Measurements from ENCODE around the gene SMAP2. TPM values are rescaled to one million over a fixed set of nuclear protein-coding genes. Genes with fewer than 3 reads are reported as not detected.

The SMAP2 gene
- polyA plus RNA-seq, 1 donor: 21.6 TPM

DNA sequence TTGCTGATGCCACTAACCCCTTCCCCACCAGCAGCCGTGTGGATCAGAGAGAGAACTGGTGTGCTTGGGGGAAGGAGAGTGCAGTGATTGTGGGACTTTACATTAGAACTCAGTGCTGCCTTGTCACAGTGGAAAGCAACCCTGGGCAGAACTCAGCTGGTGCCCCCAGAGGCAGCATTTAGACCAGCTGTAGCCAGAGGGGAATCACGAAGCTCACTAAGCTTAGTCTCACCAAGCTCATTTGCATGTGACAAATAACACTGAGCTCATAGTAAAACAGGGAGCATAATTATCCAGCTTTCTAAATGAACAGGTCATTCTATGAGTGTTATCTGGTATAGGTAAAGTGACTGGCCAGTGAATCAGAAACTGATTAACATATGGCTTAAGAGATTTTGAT, 9.8 kb upstream of the SMAP2 start:
- WGBS (ENCODE audit: insufficient coverage, low lambda C conversion rate): no CpG with 5 or more reads among the region's 2 CpGs

DNA sequence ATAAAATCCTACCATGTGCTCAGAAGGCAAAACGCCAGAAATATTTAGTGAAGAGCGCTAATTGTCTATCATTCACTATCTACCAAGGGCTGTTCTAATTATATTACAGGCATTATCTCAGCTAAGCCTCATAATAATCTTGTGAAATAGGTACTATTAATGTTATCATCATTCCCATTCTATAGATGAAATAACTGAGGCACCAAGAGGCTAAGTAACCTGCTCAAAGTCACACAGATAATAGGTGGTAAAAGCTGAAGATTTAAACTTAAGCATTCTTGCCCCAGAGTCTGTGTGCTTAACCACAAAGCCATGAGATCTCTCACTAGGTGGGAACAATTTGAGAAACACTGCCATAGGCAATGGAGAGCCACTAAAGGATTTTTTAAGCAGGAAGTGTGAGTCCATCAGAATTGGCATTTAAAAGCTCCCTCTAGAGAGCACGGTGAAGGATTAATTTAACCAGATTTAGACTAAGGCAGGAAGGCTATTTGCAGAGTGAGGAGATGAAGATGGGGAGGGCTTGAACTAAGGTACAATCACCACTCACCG, 1.7 kb upstream of the SMAP2 start:
- Histone ChIP-seq H3K4me1 (ENCODE audit: control insufficient read depth, insufficient read depth, low read length) (peaks cover 4% of the 10 kb centered on the region), H3K9me3 (ENCODE audit: control insufficient read depth, low read depth, low read length) (no peaks in the 10 kb centered on the region), H3K36me3 (ENCODE audit: control insufficient read depth, insufficient read depth, low read length) (no peaks in the 10 kb centered on the region), H3K27me3 (ENCODE audit: control insufficient read depth, insufficient read depth, low read length) (no peaks in the 10 kb centered on the region), H3K4me3 (ENCODE audit: low read length) (no peak overlapping the region), H3K27ac (ENCODE audit: low read length) (no peak overlapping the region)
- no peak for DNase-seq
- WGBS (ENCODE audit: insufficient coverage, low lambda C conversion rate): 67% methylated on average over 1 of the region's 4 CpGs

More for the DNA sequence above, 9.8 kb upstream of the SMAP2 start:
- peaks cover 3% of the 10 kb centered on the region for H3K27me3 ChIP-seq (ENCODE audit: control insufficient read depth, insufficient read depth, low read length)
- H3K36me3 ChIP-seq (ENCODE audit: control insufficient read depth, insufficient read depth, low read length): no peaks in the 10 kb centered on the region
- no peak overlapping the region for H3K4me3 ChIP-seq (ENCODE audit: low read length)
- no peaks in the 10 kb centered on the region for H3K4me1 ChIP-seq (ENCODE audit: control insufficient read depth, insufficient read depth, low read length)
- no peak for DNase-seq
- H3K27ac ChIP-seq (ENCODE audit: low read length): no peak overlapping the region
- peaks cover 5% of the 10 kb centered on the region for H3K9me3 ChIP-seq (ENCODE audit: control insufficient read depth, low read depth, low read length)

GRCh38 chr1:40372658-40373322, 737 bp upstream of the SMAP2 start:
- Histone ChIP-seq H3K4me1 (ENCODE audit: control insufficient read depth, insufficient read depth, low read length) (peaks cover 4% of the 10 kb centered on the region), H3K36me3 (ENCODE audit: control insufficient read depth, insufficient read depth, low read length) (no peaks in the 10 kb centered on the region), H3K4me3 (ENCODE audit: low read length) (no peak overlapping the region), H3K27ac (ENCODE audit: low read length) (no peak overlapping the region), H3K9me3 (ENCODE audit: control insufficient read depth, low read depth, low read length) (no peaks in the 10 kb centered on the region), H3K27me3 (ENCODE audit: control insufficient read depth, insufficient read depth, low read length) (no peaks in the 10 kb centered on the region)
- no peak for DNase-seq
- 80% methylated on average over 1 of the region's 6 CpGs for WGBS (ENCODE audit: insufficient coverage, low lambda C conversion rate)

DNA sequence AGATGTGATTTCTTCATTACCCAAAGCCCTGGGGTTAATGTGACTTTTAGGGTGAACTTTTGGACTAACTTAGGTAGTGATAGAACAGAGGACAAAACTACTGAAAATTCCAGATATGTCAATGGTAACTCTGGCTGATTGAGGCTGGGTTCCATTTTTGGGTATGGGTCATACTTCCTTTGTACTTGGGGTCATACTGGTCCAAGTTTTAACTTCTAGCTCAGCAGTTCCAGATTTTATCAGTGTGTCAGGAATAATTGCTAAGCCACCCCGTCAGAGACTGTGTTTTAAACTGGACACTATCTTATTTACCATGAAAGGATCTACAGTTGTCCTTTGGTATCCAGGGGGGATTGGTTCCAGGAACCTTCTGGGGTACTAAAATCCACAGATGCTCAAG, 4.0 kb downstream of the SMAP2 start:
- Histone ChIP-seq H3K36me3 (ENCODE audit: control insufficient read depth, insufficient read depth, low read length) (no peaks in the 10 kb centered on the region), H3K4me3 (ENCODE audit: low read length) (no peak overlapping the region), H3K4me1 (ENCODE audit: control insufficient read depth, insufficient read depth, low read length) (peaks cover 4% of the 10 kb centered on the region), H3K9me3 (ENCODE audit: control insufficient read depth, low read depth, low read length) (no peaks in the 10 kb centered on the region), H3K27ac (ENCODE audit: low read length) (no peak overlapping the region), H3K27me3 (ENCODE audit: control insufficient read depth, insufficient read depth, low read length) (no peaks in the 10 kb centered on the region)
- no CpG with 5 or more reads among the region's 1 CpG for WGBS (ENCODE audit: insufficient coverage, low lambda C conversion rate)
- DNase-seq: no peak

GRCh38 chr1:40379785-40380452, 6.4 kb downstream of the SMAP2 start:
- Histone ChIP-seq H3K27me3 (ENCODE audit: control insufficient read depth, insufficient read depth, low read length) (no peaks in the 10 kb centered on the region), H3K4me1 (ENCODE audit: control insufficient read depth, insufficient read depth, low read length) (peaks cover 13% of the 10 kb centered on the region), H3K4me3 (ENCODE audit: low read length) (no peak overlapping the region), H3K27ac (ENCODE audit: low read length) (no peak overlapping the region), H3K36me3 (ENCODE audit: control insufficient read depth, insufficient read depth, low read length) (no peaks in the 10 kb centered on the region), H3K9me3 (ENCODE audit: control insufficient read depth, low read depth, low read length) (no peaks in the 10 kb centered on the region)
- no peak for DNase-seq
- no CpG with 5 or more reads among the region's 1 CpG for WGBS (ENCODE audit: insufficient coverage, low lambda C conversion rate)

GRCh38 chr1:40380817-40381216, 7.3 kb downstream of the SMAP2 start:
- Histone ChIP-seq H3K36me3 (ENCODE audit: control insufficient read depth, insufficient read depth, low read length) (no peaks in the 10 kb centered on the region), H3K4me1 (ENCODE audit: control insufficient read depth, insufficient read depth, low read length) (peaks cover 15% of the 10 kb centered on the region), H3K4me3 (ENCODE audit: low read length) (no peak overlapping the region), H3K27ac (ENCODE audit: low read length) (no peak overlapping the region), H3K27me3 (ENCODE audit: control insufficient read depth, insufficient read depth, low read length) (no peaks in the 10 kb centered on the region), H3K9me3 (ENCODE audit: control insufficient read depth, low read depth, low read length) (no peaks in the 10 kb centered on the region)
- WGBS (ENCODE audit: insufficient coverage, low lambda C conversion rate): no CpG with 5 or more reads among the region's 4 CpGs
- DNase-seq: no peak

GRCh38 chr1:40381268-40382107, 8.0 kb downstream of the SMAP2 start:
- H3K36me3 ChIP-seq (ENCODE audit: control insufficient read depth, insufficient read depth, low read length): no peaks in the 10 kb centered on the region
- H3K27me3 ChIP-seq (ENCODE audit: control insufficient read depth, insufficient read depth, low read length): no peaks in the 10 kb centered on the region
- peak in 1 of 2 donors; percentile 26 for DNase-seq
- H3K4me3 ChIP-seq (ENCODE audit: low read length): no peak overlapping the region
- H3K27ac ChIP-seq (ENCODE audit: low read length): no peak overlapping the region
- H3K9me3 ChIP-seq (ENCODE audit: control insufficient read depth, low read depth, low read length): no peaks in the 10 kb centered on the region
- WGBS (ENCODE audit: insufficient coverage, low lambda C conversion rate): 79% methylated on average over 3 of the region's 7 CpGs
- H3K4me1 ChIP-seq (ENCODE audit: control insufficient read depth, insufficient read depth, low read length): peaks cover 15% of the 10 kb centered on the region

GRCh38 chr1:40382108-40382460, 8.6 kb downstream of the SMAP2 start:
- no peak for DNase-seq
- no peak overlapping the region for H3K4me3 ChIP-seq (ENCODE audit: low read length)
- no peaks in the 10 kb centered on the region for H3K27me3 ChIP-seq (ENCODE audit: control insufficient read depth, insufficient read depth, low read length)
- no peaks in the 10 kb centered on the region for H3K9me3 ChIP-seq (ENCODE audit: control insufficient read depth, low read depth, low read length)
- H3K4me1 ChIP-seq (ENCODE audit: control insufficient read depth, insufficient read depth, low read length): peaks cover 15% of the 10 kb centered on the region
- no CpG with 5 or more reads among the region's 3 CpGs for WGBS (ENCODE audit: insufficient coverage, low lambda C conversion rate)
- H3K27ac ChIP-seq (ENCODE audit: low read length): no peak overlapping the region
- H3K36me3 ChIP-seq (ENCODE audit: control insufficient read depth, insufficient read depth, low read length): no peaks in the 10 kb centered on the region

GRCh38 chr1:40382601-40383000, 9.1 kb downstream of the SMAP2 start:
- Histone ChIP-seq H3K9me3 (ENCODE audit: control insufficient read depth, low read depth, low read length) (no peaks in the 10 kb centered on the region), H3K36me3 (ENCODE audit: control insufficient read depth, insufficient read depth, low read length) (no peaks in the 10 kb centered on the region), H3K4me3 (ENCODE audit: low read length) (no peak overlapping the region), H3K4me1 (ENCODE audit: control insufficient read depth, insufficient read depth, low read length) (peaks cover 15% of the 10 kb centered on the region), H3K27me3 (ENCODE audit: control insufficient read depth, insufficient read depth, low read length) (no peaks in the 10 kb centered on the region), H3K27ac (ENCODE audit: low read length) (no peak overlapping the region)
- no peak for DNase-seq

DNA sequence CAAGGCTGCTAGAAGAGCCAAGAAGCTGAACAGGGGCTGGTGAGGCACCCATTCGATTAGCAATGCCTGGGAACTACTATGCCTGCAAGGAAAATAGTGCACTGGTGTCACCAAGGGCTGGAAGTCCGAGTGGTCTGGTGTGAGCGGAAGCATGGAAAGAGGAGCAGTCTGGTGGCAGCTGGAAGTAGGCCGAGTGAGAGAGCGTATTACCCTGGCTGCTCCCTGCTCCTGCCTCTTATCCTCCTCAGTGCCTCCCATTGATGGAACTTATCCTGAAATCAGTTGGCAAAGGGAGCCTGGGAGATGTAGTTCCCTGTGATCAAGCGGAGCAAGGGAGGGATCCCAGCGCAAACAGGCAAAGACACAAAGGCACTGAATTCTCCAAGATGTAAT, 9.6 kb downstream of the SMAP2 start:
- no peak for DNase-seq
- H3K9me3 ChIP-seq (ENCODE audit: control insufficient read depth, low read depth, low read length): peaks cover 2% of the 10 kb centered on the region
- H3K4me3 ChIP-seq (ENCODE audit: low read length): no peak overlapping the region
- no CpG with 5 or more reads among the region's 7 CpGs for WGBS (ENCODE audit: insufficient coverage, low lambda C conversion rate)
- H3K27ac ChIP-seq (ENCODE audit: low read length): no peak overlapping the region
- H3K4me1 ChIP-seq (ENCODE audit: control insufficient read depth, insufficient read depth, low read length): peaks cover 15% of the 10 kb centered on the region
- no peaks in the 10 kb centered on the region for H3K36me3 ChIP-seq (ENCODE audit: control insufficient read depth, insufficient read depth, low read length)
- H3K27me3 ChIP-seq (ENCODE audit: control insufficient read depth, insufficient read depth, low read length): no peaks in the 10 kb centered on the region
